Dermis blood vessel endothelial cell (primary cell): ENCODE data around the gene RAB6B. TPM values are rescaled to one million over a fixed set of nuclear protein-coding genes. Genes with fewer than 3 reads are reported as not detected.
A peak's percentile ranks its signal among the peaks of the same experiment; 100 is the strongest.
"Not testable (repeated sequence)": the region's sequence is repeated elsewhere in the genome, so short reads cannot be mapped to it uniquely, and the experiment has no call there.

Source experiments
- DNase-seq: peaks from one replicate; pipeline ENCODE4 v3.0.0; 2010
- total RNA-seq: library from RNA; depleted of rRNA; stranded (reverse); fragments of >200 nt; gene quantifications from 2 replicates; pipeline ENCODE4 v1.2.3, GENCODE V29; 2014

Gene RAB6B
- total RNA-seq, 1 donor from 2014 or later, result 1.9 TPM

- DNase-seq, result no peak
Measured at GRCh38 chr3:133804896-133805295, 90.8 kb downstream of the RAB6B start.

GRCh38 chr3:133803469-133803868, 92.2 kb downstream of the RAB6B start:
- DNase-seq, result no peak

- no peak for DNase-seq
Measured at GRCh38 chr3:133799794-133800585, 95.7 kb downstream of the RAB6B start.

- DNase-seq, result no peak
Measured at GRCh38 chr3:133797396-133798105, 98.1 kb downstream of the RAB6B start.

- DNase-seq, result peak; percentile 31
Measured at GRCh38 chr3:133792171-133792763, 103.4 kb downstream of the RAB6B start.

GRCh38 chr3:133788024-133788423, 107.7 kb downstream of the RAB6B start:
- no peak for DNase-seq

GRCh38 chr3:133783762-133784161, 111.9 kb downstream of the RAB6B start:
- DNase-seq, result no peak

GRCh38 chr3:133782454-133782853, 113.2 kb downstream of the RAB6B start:
- DNase-seq, result no peak

GRCh38 chr3:133781570-133781969, 114.1 kb downstream of the RAB6B start:
- DNase-seq, result no peak

GRCh38 chr3:133780756-133781155, 114.9 kb downstream of the RAB6B start:
- DNase-seq, result not testable (repeated sequence)

- no peak for DNase-seq
Measured at GRCh38 chr3:133779626-133780203, 116.0 kb downstream of the RAB6B start.

GRCh38 chr3:133777807-133778568, 117.7 kb downstream of the RAB6B start:
- no peak for DNase-seq

GRCh38 chr3:133776794-133777438, 118.8 kb downstream of the RAB6B start:
- no peak for DNase-seq

GRCh38 chr3:133775835-133776234, 119.8 kb downstream of the RAB6B start:
- DNase-seq, result no peak

GRCh38 chr3:133775309-133775708, 120.4 kb downstream of the RAB6B start:
- DNase-seq, result no peak

Other genes starting within 250 kb of the RAB6B start
- gene TOPBP1, start 233.9 kb downstream of the RAB6B start, total RNA-seq, result 35.7 and 51.7 TPM in 2 replicates
- under 0.01 and 0.85 TPM in 2 replicates for gene TF, start 149.5 kb downstream of the RAB6B start, total RNA-seq
- gene SRPRB, start 90.1 kb downstream of the RAB6B start, total RNA-seq, result 46.3 and 76.6 TPM in 2 replicates
- 4.9 and 10.7 TPM in 2 replicates for gene SLCO2A1, start 134.0 kb upstream of the RAB6B start, total RNA-seq